Measurements from ENCODE around the gene ZBTB48. TPM values are rescaled to one million over a fixed set of nuclear protein-coding genes. Genes with fewer than 3 reads are reported as not detected.

The ZBTB48 gene
- total RNA-seq, result 38.9 TPM

GRCh38 chr1:6579374-6580118 lies at the start of gene ZBTB48:
Gene ZBTB48, plus strand, starts transcription at chr1:6579994. Its CDS starts 616 bp downstream, at chr1:6580610.

GRCh38 chr1:6554031-6554906 lies 25.5 kb upstream of the ZBTB48 start, which contains the start of gene NOL9:
Gene NOL9, minus strand, starts transcription at chr1:6554513. Its CDS starts 11 bp downstream, at chr1:6554502.

GRCh38 chr1:6554907-6555778 lies 24.7 kb upstream of the ZBTB48 start, which contains the start of gene TAS1R1:
Gene TAS1R1, plus strand, starts transcription at chr1:6555307. Its CDS starts 67 bp downstream, at chr1:6555374.

GRCh38 chr1:6602669-6603237 lies 23.0 kb downstream of the ZBTB48 start, which contains the start of gene KLHL21:
Gene KLHL21, minus strand, starts transcription at chr1:6602869. Its CDS starts 52 bp downstream, at chr1:6602817.

GRCh38 chr1:6613361-6614018 lies 33.7 kb downstream of the ZBTB48 start, which contains the start of gene PHF13:
Gene PHF13, plus strand, starts transcription at chr1:6613731. Its CDS starts 336 bp downstream, at chr1:6614067.

GRCh38 chr1:6624710-6625583 lies 45.2 kb downstream of the ZBTB48 start, which contains the start of gene THAP3:
Gene THAP3, plus strand, starts transcription at chr1:6624868. Its CDS starts 351 bp downstream, at chr1:6625219.

Small RNA genes lying within 50 kb of the gene (small RNA-seq; reads per million reads assigned to genes)
- gene RNU6-731P (ENCODE audit: low replicate concordance), result not detected

Other genes with a start within 250 kb of the ZBTB48 start
- gene ACOT7, start 186.2 kb upstream of the ZBTB48 start, total RNA-seq, result 13.5 TPM
- gene HES2, start 160.1 kb upstream of the ZBTB48 start, total RNA-seq, result 0.35 TPM
- gene ESPN, start 155.2 kb upstream of the ZBTB48 start, total RNA-seq, result 9.3 TPM
- gene TNFRSF25, start 113.8 kb upstream of the ZBTB48 start, total RNA-seq, result 19.4 TPM
- gene PLEKHG5, start 88.3 kb upstream of the ZBTB48 start, total RNA-seq, result 24.2 TPM
- gene NOL9, start 25.5 kb upstream of the ZBTB48 start, total RNA-seq, result 27.9 TPM
- 0.53 TPM for gene TAS1R1, start 24.7 kb upstream of the ZBTB48 start, total RNA-seq
- 37.8 TPM for gene KLHL21, start 22.9 kb downstream of the ZBTB48 start, total RNA-seq
- 23.0 TPM for gene PHF13, start 33.7 kb downstream of the ZBTB48 start, total RNA-seq
- gene THAP3, start 44.9 kb downstream of the ZBTB48 start, total RNA-seq, result 37.8 TPM
- 47.0 TPM for gene DNAJC11, start 121.8 kb downstream of the ZBTB48 start, total RNA-seq
- 50.2 TPM for gene CAMTA1, start 205.5 kb downstream of the ZBTB48 start, total RNA-seq

Data from metanephros (tissue), 2 donors.